Spleen (tissue), 11 donors: ENCODE results near the gene GOLIM4. TPM values are rescaled to one million over a fixed set of nuclear protein-coding genes. Genes with fewer than 3 reads are reported as not detected.

Experiments used
- DNase-seq: peaks from one replicate; pipeline ENCODE4 v3.0.0-alpha.2; 2020
- H3K27ac ChIP-seq, 8 donors: fragments of 200-600 bp; sonication (generic) in 7 of 8; 1 replicate in 4 of 8; 2 replicates in 4 of 8; pipeline versions ENCODE4 v1.5.0 to v1.8.0; 2016 to 2021; ENCODE audit warnings: inconsistent platforms in 4 of 8, mild to moderate bottlenecking in 4 of 8, moderate library complexity in 1 of 8
- H3K27me3 ChIP-seq, 7 donors: fragments of 200-600 bp; sonication (generic) in 6 of 7; replicated peaks in 1 of 7; 1 replicate in 4 of 7; 2 replicates in 3 of 7; pipeline versions ENCODE4 v1.5.0 to v1.8.0; 2016 to 2021; ENCODE audit warnings: inconsistent platforms in 3 of 7, mild to moderate bottlenecking in 1 of 7
- H3K36me3 ChIP-seq, 6 donors: fragments of 200-600 bp; sonication (generic) in 5 of 6; 1 replicate in 4 of 6; 2 replicates in 2 of 6; pipeline versions ENCODE4 v1.5.0 to v1.8.0; 2016 to 2021; ENCODE audit warnings: inconsistent platforms in 2 of 6
- H3K4me1 ChIP-seq, 6 donors: fragments of 200-600 bp; sonication (generic) in 5 of 6; 1 replicate in 3 of 6; 2 replicates in 3 of 6; pipeline versions ENCODE4 v1.5.0 to v1.8.0; 2016 to 2021; ENCODE audit warnings: inconsistent platforms in 3 of 6
- H3K4me3 ChIP-seq, 8 donors: fragments of 200-600 bp; sonication (generic) in 7 of 8; 1 replicate in 4 of 8; 2 replicates in 4 of 8; pipeline versions ENCODE4 v1.5.0 to v1.8.0; 2016 to 2021; ENCODE audit warnings: inconsistent platforms in 4 of 8, mild to moderate bottlenecking in 4 of 8, moderate library complexity in 2 of 8
- H3K9me3 ChIP-seq, 8 donors: fragments of 200-600 bp; sonication (generic) in 7 of 8; 1 replicate in 4 of 8; 2 replicates in 4 of 8; pipeline versions ENCODE4 v1.5.0 to v1.8.0; 2016 to 2021; ENCODE audit warnings: inconsistent platforms in 4 of 8
- CTCF ChIP-seq, 11 experiments: fragments of 200-600 bp in 7 of 11; fragments of 450-650 bp in 4 of 11; sonication (generic) in 4 of 11; IDR thresholded peaks in 8 of 11; conservative IDR thresholded peaks in 3 of 11; 1 replicate in 7 of 11; 2 replicates in 4 of 11; pipeline versions ENCODE4 v1.4.0 to v1.8.0; 2016 to 2021; ENCODE audit warnings: antibody characterized with exemption in 11 of 11, inconsistent platforms in 4 of 11, mild to moderate bottlenecking in 1 of 11
- POLR2A ChIP-seq, 3 donors: fragments of 450-650 bp; IDR thresholded peaks; one replicate each; pipeline ENCODE4 v1.5.1; 2017; ENCODE audit warnings: antibody characterized with exemption in 3 of 3, mild to moderate bottlenecking in 1 of 3
- POLR2AphosphoS5 ChIP-seq, 3 donors: sonication (generic); formaldehyde crosslinking; IDR thresholded peaks; one replicate each; pipeline ENCODE4 v1.5.1; 2017; ENCODE audit warnings: antibody characterized with exemption in 3 of 3
- WGBS, 5 donors: extraction: QIAGEN DNeasy Blood & Tissue Kit in 3 of 5; methylation state at CpG; one replicate each; pipeline versions ENCODE4 v1.1.5 to v1.1.7; 2013 to 2018; 5-methylcytosine and 5-hydroxymethylcytosine counted together
- intact Hi-C: fragments of 100-400 bp; cut with DNase I; formaldehyde crosslinking; loops from one replicate; pipeline ENCODE4 v1.15.0; 2023; ENCODE audit warnings: low total_unique reads
- polyA plus RNA-seq, 3 donors: library from polyadenylated mRNA; stranded (reverse); fragments of 200-250 nt; gene quantifications; one replicate each; pipeline ENCODE4 v1.2.1, GENCODE V29; 2013
- total RNA-seq, 7 donors: library from RNA; depleted of rRNA in 3 of 7; stranded (reverse); fragments of >200 nt in 3 of 7; fragmentation: NEBNext Ultra II Directional in 4 of 7; extraction: Animal tissue kit (Norgen Biotek cat#: 25700) in 4 of 7; gene quantifications; one replicate each; pipeline versions ENCODE4 v1.1.0 to v1.2.1, GENCODE V29; 2016 to 2021
- donor health status: healthy with polysubstance abuse.
- donor health status: DM: no; HTN: no; CAD: no; lungs with moderate emphysema.
- donor health status: DM: no; HTN: no; CAD: no.
- donor health status: Bipolar disorder and iron deficiency.
- donor health status: healthy.
- donor health status: DM: no; HTN: no; CAD: no.
- donor health status: DM: yes; HTN: yes; CAD: no.

The GOLIM4 gene
- total and polyA plus RNA-seq, 10 donors: 5.5 to 44.8 (median 23.1) TPM

GRCh38 chr3:168068346-168068745 lies 27.4 kb downstream of the GOLIM4 start:
- WGBS, 5 donors: 49 to 75% (median 63%) methylated on average over 2 of the region's 2 CpGs
- TF ChIP-seq POLR2A (IDR thresholded peaks at IDR 0.05) (no peak), CTCF (IDR thresholded peaks at IDR 0.05 in 8 of 11, conservative IDR thresholded peaks at IDR 0.05 in 3 of 11) (no peak), POLR2AphosphoS5 (IDR thresholded peaks at IDR 0.05) (no peak)

GRCh38 chr3:168066882-168067281 lies 28.8 kb downstream of the GOLIM4 start:
- H3K27ac ChIP-seq: peak overlapping the region in 2 of 8 donors; percentile 10 to 48
- DNase-seq: no peak
- no peak overlapping the region for H3K4me3 ChIP-seq
- no peaks in the 10 kb centered on the region for H3K36me3 ChIP-seq
- peaks cover 0 to 40% (median 13%) of the 10 kb centered on the region in 6 donors for H3K4me1 ChIP-seq
- intact Hi-C loops: no loop called here
- H3K27me3 ChIP-seq: no peaks in the 10 kb centered on the region
- no peaks in the 10 kb centered on the region for H3K9me3 ChIP-seq
- no peak for TF ChIP-seq CTCF (IDR thresholded peaks at IDR 0.05 in 8 of 11, conservative IDR thresholded peaks at IDR 0.05 in 3 of 11)
- no peak for TF ChIP-seq POLR2AphosphoS5 (IDR thresholded peaks at IDR 0.05)

More at GRCh38 chr3:168068346-168068745, 27.4 kb downstream of the GOLIM4 start:
- no peak for DNase-seq
- intact Hi-C loops: no loop called here
- Histone ChIP-seq H3K27me3 (no peaks in the 10 kb centered on the region), H3K4me1 (peaks cover 0 to 31% (median 13%) of the 10 kb centered on the region in 6 donors), H3K4me3 (no peak overlapping the region), H3K27ac (no peak overlapping the region), H3K9me3 (no peaks in the 10 kb centered on the region), H3K36me3 (no peaks in the 10 kb centered on the region)

- no peak for TF ChIP-seq POLR2AphosphoS5 (IDR thresholded peaks at IDR 0.05)
- TF ChIP-seq POLR2A (IDR thresholded peaks at IDR 0.05): no peak
- TF ChIP-seq CTCF (IDR thresholded peaks at IDR 0.05 in 8 of 11, conservative IDR thresholded peaks at IDR 0.05 in 3 of 11): no peak
- Histone ChIP-seq H3K36me3 (no peaks in the 10 kb centered on the region), H3K4me3 (no peak overlapping the region), H3K9me3 (no peaks in the 10 kb centered on the region), H3K27ac (peak overlapping the region in 4 of 8 donors; percentile 5 to 48 (median 20)), H3K4me1 (peaks cover 0 to 40% (median 13%) of the 10 kb centered on the region in 6 donors), H3K27me3 (no peaks in the 10 kb centered on the region)
- no peak for DNase-seq
- intact Hi-C loops: no loop called here
Measured at GRCh38 chr3:168065569-168065968, 30.2 kb downstream of the GOLIM4 start.

GRCh38 chr3:168063122-168063521 lies 32.6 kb downstream of the GOLIM4 start:
- Histone ChIP-seq H3K36me3 (no peaks in the 10 kb centered on the region), H3K27ac (peak overlapping the region in 1 of 8 donors; percentile 17), H3K4me3 (no peak overlapping the region), H3K4me1 (peaks cover 0 to 40% (median 13%) of the 10 kb centered on the region in 6 donors), H3K27me3 (no peaks in the 10 kb centered on the region), H3K9me3 (no peaks in the 10 kb centered on the region)
- intact Hi-C loops: no loop called here
- no peak for DNase-seq
- TF ChIP-seq POLR2A (IDR thresholded peaks at IDR 0.05): no peak
- no peak for TF ChIP-seq POLR2AphosphoS5 (IDR thresholded peaks at IDR 0.05)
- no peak for TF ChIP-seq CTCF (IDR thresholded peaks at IDR 0.05 in 8 of 11, conservative IDR thresholded peaks at IDR 0.05 in 3 of 11)
